Subcutaneous abdominal adipose tissue (tissue), 5 donors: Measurements from ENCODE around the gene ZFX.

ENCODE experiments used
- H3K27ac ChIP-seq: one replicate; pipeline ENCODE4 v1.7.0; 2013; ENCODE audit warnings: low read depth, mild to moderate bottlenecking, inconsistent platforms, low read length, moderate library complexity
- H3K27me3 ChIP-seq, 5 donors: one replicate each; pipeline ENCODE4 v1.7.0; 2013; ENCODE audit warnings: low read length in 5 of 5, inconsistent platforms in 1 of 5; ENCODE audit not compliant: control insufficient read depth in 5 of 5, insufficient read depth in 4 of 5
- H3K36me3 ChIP-seq, 5 donors: one replicate each; pipeline ENCODE4 v1.7.0; 2013; ENCODE audit warnings: low read length in 5 of 5; ENCODE audit not compliant: control insufficient read depth in 5 of 5, insufficient read depth in 5 of 5
- H3K4me1 ChIP-seq, 5 donors: one replicate each; pipeline ENCODE4 v1.7.0; 2013; ENCODE audit warnings: low read length in 5 of 5, mild to moderate bottlenecking in 3 of 5, moderate library complexity in 1 of 5; ENCODE audit not compliant: control insufficient read depth in 5 of 5, insufficient read depth in 5 of 5
- H3K4me3 ChIP-seq, 5 donors: one replicate each; pipeline ENCODE4 v1.7.0; 2013; ENCODE audit warnings: low read length in 5 of 5, low read depth in 1 of 5
- H3K9ac ChIP-seq, 5 donors: one replicate each; pipeline ENCODE4 v1.7.0; 2013; ENCODE audit warnings: low read length in 5 of 5, mild to moderate bottlenecking in 4 of 5, moderate library complexity in 3 of 5
- H3K9me3 ChIP-seq, 5 donors: one replicate each; pipeline ENCODE4 v1.7.0; 2013; ENCODE audit warnings: low read length in 5 of 5; ENCODE audit not compliant: control insufficient read depth in 5 of 5
- donor health status: healthy.
- donor health status: healthy.
- donor health status: healthy.
- donor health status: healthy.
- donor health status: healthy.

ZFX gene

DNA sequence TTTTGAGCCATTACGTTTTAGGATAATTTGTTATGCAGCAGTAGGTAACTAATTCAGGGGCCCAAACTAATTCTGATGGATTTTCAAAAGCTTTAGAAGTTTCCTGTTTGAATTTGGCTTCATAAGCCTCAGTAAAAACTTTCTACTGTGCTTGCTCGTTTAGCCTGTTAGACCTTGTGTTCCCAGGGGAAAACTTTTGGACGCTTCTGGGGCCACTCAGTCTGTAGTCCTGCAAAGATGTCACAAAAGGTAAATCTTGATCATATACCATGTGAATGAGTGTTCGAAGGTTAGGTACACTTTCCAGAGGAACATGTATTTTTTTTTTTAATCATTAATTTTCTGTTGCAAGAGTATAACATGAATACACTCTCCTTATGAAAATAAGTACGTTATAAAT, 93.7 kb downstream of the ZFX start:
- H3K9me3 ChIP-seq: no peaks in the 10 kb centered on the region
- H3K4me1 ChIP-seq: peaks cover 2 to 20% (median 17%) of the 10 kb centered on the region in 5 donors
- H3K27me3 ChIP-seq: peaks cover 0 to 7% (median under 1%) of the 10 kb centered on the region in 5 donors
- no peak overlapping the region for H3K4me3 ChIP-seq
- H3K9ac ChIP-seq: no peak overlapping the region
- H3K27ac ChIP-seq: no peak overlapping the region
- no peaks in the 10 kb centered on the region for H3K36me3 ChIP-seq

DNA sequence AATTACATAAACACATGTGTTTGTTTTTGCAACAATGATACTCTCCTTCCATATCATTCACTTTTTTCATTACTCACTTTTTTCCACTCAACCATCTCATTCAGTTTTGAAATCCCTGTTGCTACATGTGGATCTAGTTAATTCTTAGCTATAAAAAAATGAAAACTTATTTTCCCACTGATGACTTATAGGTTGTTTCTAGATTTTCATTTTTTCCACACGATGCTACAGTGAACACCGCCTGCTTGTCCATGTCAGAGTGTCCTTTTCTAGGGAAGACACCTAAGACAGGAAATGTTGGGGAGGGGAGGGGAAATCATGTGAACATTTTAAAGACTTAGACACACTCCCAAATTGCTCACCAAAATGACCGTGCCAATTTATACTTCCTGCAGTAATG, 94.2 kb downstream of the ZFX start:
- Histone ChIP-seq H3K9me3 (no peaks in the 10 kb centered on the region), H3K9ac (no peak overlapping the region), H3K36me3 (no peaks in the 10 kb centered on the region), H3K4me1 (peaks cover 2 to 20% (median 17%) of the 10 kb centered on the region in 5 donors), H3K27me3 (peaks cover 0 to 5% (median 4%) of the 10 kb centered on the region in 5 donors), H3K4me3 (no peak overlapping the region), H3K27ac (no peak overlapping the region)

DNA sequence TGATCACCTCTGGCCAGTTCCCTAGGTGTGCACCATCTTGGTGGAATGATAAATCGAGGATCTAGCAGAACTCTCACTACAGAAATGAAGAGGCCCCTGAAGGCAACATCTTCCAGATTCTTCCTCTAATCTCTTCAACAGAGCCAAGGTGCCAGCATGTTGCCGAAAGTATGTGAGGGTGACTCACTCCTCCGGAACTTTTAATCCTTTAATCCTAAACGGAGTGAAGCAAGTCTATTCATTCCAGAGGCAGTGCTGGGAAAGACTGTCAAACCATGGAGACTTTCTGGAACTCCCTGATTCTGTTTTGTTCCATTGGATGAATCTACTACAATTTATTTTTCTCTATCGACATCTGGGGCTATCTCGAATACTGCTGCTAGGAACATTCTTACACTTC, 95.7 kb downstream of the ZFX start:
- Histone ChIP-seq H3K4me3 (no peak overlapping the region), H3K36me3 (no peaks in the 10 kb centered on the region), H3K4me1 (peaks cover 2 to 20% (median 17%) of the 10 kb centered on the region in 5 donors), H3K27ac (no peak overlapping the region), H3K9me3 (no peaks in the 10 kb centered on the region), H3K27me3 (peaks cover 0 to 5% (median 4%) of the 10 kb centered on the region in 5 donors), H3K9ac (no peak overlapping the region)

DNA sequence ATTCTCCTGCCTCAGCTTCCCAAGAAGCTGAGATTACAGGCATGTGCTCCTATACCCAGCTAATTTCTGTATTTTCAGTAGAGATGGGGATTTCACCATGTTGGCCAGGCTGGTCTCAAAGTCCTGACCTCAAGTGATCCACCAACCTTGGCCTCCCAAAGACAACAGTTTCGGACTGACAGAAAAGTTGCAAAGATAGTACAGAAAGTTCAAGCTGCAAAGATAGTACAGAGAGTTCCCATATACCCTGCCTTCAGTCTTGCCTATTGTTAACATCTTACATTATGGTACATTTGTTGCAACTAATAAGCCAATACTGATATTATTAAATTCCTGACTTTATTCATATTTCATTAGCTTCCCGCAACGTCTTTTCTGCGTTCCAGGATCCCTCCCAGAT, 98.5 kb downstream of the ZFX start:
- H3K9me3 ChIP-seq: no peaks in the 10 kb centered on the region
- peaks cover 0 to 14% (median 5%) of the 10 kb centered on the region in 5 donors for H3K27me3 ChIP-seq
- no peak overlapping the region for H3K4me3 ChIP-seq
- H3K27ac ChIP-seq: no peak overlapping the region
- H3K4me1 ChIP-seq: peaks cover 0 to 10% (median 5%) of the 10 kb centered on the region in 5 donors
- H3K9ac ChIP-seq: no peak overlapping the region
- no peaks in the 10 kb centered on the region for H3K36me3 ChIP-seq

DNA sequence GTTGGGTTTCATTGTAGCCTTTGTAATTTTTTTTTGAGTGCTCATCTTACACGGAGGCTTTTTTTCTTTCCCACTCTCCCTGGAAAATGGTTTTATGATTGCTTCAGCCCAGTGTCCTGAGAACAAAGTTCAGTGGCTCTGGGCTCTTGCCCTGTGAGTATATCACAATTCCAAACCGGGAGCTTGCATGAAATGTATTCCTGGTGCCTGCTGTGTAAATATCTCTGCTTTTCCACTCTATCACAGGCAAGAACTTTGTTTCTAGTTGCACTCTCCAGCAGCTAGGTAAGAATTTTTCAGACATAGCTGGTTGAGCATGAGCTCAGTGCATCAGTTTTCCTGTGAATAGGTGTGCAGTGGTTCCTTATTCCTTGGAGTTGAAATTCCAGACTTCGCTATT, 103.5 kb downstream of the ZFX start:
- Histone ChIP-seq H3K27ac (no peak overlapping the region), H3K9me3 (no peaks in the 10 kb centered on the region), H3K4me1 (peaks cover 0 to 4% (median 0%) of the 10 kb centered on the region in 5 donors), H3K27me3 (peaks cover 0 to 23% (median 9%) of the 10 kb centered on the region in 5 donors), H3K9ac (no peak overlapping the region), H3K4me3 (no peak overlapping the region), H3K36me3 (no peaks in the 10 kb centered on the region)

DNA sequence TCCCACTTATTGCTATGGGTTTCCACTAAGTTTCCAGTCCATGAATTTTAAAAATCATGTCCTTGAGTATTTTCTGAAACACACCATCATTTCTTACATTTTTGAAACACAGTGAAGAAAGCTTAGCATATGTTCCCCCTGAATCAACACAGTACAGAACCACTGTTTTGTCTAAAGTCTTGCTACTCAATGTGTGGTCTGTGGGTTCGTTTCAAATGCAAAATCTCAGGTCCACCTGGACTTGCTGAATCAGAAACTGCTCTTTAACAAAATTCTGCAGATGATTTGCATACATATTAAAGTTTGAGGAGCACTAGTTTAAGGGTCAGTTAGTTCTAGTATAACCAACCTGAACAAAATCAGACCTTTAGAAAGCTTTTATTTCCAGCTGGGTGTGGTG, 103.9 kb downstream of the ZFX start:
- Histone ChIP-seq H3K9ac (no peak overlapping the region), H3K27me3 (peaks cover 0 to 23% (median 8%) of the 10 kb centered on the region in 5 donors), H3K4me1 (peaks cover 0 to 4% (median 0%) of the 10 kb centered on the region in 5 donors), H3K4me3 (no peak overlapping the region), H3K27ac (no peak overlapping the region), H3K36me3 (no peaks in the 10 kb centered on the region), H3K9me3 (no peaks in the 10 kb centered on the region)

DNA sequence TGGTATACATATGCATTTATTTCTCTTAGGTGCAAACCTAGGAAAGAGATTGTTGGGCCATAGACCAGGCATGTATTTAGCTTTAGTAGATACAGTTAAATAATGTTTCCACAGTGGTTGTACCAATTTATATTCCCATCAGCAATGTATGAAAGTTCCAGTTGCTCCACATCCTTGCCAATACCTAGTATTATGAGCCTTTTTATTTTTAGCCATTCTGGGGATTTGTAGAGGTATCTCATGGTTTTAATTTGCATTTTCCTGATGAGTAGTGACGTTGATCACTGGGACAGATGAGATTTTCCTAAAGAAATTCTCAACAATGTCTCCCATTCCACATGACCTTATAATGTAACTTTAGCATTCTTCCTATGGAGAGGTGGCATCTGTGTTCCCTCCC, 107.5 kb downstream of the ZFX start:
- Histone ChIP-seq H3K4me1 (peaks cover 0 to 17% (median 14%) of the 10 kb centered on the region in 5 donors), H3K27me3 (peaks cover 0 to 14% (median 3%) of the 10 kb centered on the region in 5 donors), H3K27ac (no peak overlapping the region), H3K9me3 (no peaks in the 10 kb centered on the region), H3K9ac (no peak overlapping the region), H3K4me3 (no peak overlapping the region), H3K36me3 (no peaks in the 10 kb centered on the region)

DNA sequence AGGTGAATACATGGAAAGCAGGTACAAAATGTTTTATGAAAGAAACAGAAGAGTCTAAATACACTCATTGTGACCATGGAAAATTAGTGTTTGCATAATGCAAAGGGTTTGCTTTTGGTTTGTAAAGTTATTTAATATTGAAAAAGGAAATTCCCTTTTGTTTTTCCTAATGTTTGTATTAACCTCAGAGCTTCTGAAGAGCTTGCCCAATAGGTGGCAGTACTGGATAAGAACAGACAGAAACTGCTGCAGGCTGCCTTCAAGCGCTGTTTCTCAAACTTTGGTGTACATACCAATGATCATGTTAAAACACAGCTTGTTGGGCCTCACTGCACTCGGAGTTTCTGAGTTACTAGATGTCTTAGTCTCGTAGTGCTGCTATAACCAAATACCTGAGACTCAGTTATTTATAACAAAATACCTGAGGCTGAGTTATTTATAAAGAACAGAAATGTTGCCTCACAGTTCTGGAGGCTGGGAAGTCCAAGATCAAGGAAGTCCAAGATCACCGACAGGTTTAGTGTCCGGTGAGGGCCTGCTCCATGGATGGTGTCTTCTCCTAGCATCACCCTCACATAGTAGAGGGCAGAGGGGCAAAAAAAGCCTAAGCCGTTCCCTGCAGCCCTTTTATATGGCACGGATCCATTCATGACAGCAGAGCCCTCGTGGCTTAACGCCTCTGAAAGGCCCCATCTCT, 110.2 kb downstream of the ZFX start:
- Histone ChIP-seq H3K9ac (no peak overlapping the region), H3K4me3 (no peak overlapping the region), H3K36me3 (no peaks in the 10 kb centered on the region), H3K27me3 (peaks cover 0 to 8% (median 3%) of the 10 kb centered on the region in 5 donors), H3K4me1 (peaks cover 0 to 17% (median 10%) of the 10 kb centered on the region in 5 donors), H3K9me3 (no peaks in the 10 kb centered on the region), H3K27ac (no peak overlapping the region)

DNA sequence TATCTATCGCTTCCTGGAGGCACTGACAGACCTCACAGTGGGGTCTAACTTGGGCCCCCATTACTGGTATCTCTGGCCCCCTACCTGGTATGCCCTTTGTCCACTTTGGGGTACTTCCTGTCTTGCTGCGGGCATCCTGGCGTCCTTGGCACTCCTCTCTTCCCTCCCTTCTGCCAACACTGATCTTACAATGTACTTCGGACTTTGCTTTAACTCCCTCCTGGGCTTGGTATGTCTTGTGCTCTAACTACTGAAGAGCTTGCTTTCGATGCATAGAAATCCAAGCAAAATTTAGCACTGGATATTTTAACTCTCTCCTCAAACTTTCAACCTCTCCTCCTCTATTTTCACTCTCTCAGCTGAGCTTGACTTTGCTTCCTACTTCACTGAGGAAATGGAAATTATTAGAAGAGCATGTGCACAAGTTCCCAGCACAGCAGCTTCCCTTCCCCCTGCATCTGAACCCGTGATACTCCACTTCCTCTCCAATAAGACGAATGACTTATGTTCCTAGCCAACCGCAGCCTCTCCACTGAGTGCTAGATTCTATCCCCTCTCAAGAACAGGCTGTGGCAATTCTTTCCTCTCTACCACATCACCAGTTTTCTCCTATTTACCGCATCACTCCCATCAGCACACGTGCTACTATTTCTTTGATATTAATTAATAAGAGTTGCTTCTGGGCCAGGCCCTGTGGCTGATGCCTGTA, 111.5 kb downstream of the ZFX start:
- Histone ChIP-seq H3K4me3 (no peak overlapping the region), H3K9ac (no peak overlapping the region), H3K27me3 (peaks cover 0 to 8% (median 3%) of the 10 kb centered on the region in 5 donors), H3K27ac (peak overlapping the region; percentile 4), H3K9me3 (no peaks in the 10 kb centered on the region), H3K36me3 (no peaks in the 10 kb centered on the region), H3K4me1 (peaks cover 0 to 17% (median 10%) of the 10 kb centered on the region in 5 donors)

DNA sequence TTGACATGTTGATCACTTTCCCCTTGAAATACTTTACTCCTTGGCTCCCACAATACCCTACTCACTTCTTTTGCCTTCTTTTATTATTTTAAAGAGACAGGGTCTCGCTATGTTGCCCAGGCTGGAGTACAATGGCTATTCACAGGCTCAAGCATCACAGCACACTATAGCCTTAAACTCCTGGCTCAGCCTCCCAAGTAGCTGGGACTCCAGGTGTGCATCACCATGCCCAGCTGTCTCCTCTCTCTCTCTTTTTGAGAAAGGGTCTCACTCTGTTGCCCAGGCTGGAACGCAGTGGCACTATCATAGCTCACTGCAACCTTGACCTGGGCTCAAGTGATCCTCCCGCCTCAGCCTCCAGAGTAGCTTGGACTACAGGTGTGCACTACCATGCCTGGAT, 112.8 kb downstream of the ZFX start:
- Histone ChIP-seq H3K27ac (no peak overlapping the region), H3K9me3 (no peaks in the 10 kb centered on the region), H3K4me1 (peaks cover 0 to 17% (median 10%) of the 10 kb centered on the region in 5 donors), H3K27me3 (peaks cover 0 to 8% (median 3%) of the 10 kb centered on the region in 5 donors), H3K36me3 (no peaks in the 10 kb centered on the region), H3K4me3 (no peak overlapping the region), H3K9ac (no peak overlapping the region)
